HepG2 (cell line): ENCODE measurements around the gene ENO3. TPM values are rescaled to one million over a fixed set of nuclear protein-coding genes. Genes with fewer than 3 reads are reported as not detected.

Experiments
- KLF15 ChIP-seq: sonication (generic); formaldehyde crosslinking; IDR thresholded peaks from 2 replicates; pipeline ENCODE4 v1.8.1; 2023; ENCODE audit warnings: borderline replicate concordance, mild to moderate bottlenecking, inconsistent platforms, missing genetic modification reagents, mixed read lengths
- POLR2AphosphoS5 ChIP-seq: IDR thresholded peaks from 2 replicates; pipeline ENCODE4 v1.6.1; 2012; ENCODE audit warnings: low read depth, low read length
- RBFOX2 ChIP-seq: fragments of 200-400 bp; formaldehyde crosslinking; IDR thresholded peaks from 2 replicates; pipeline ENCODE4 v1.6.1; 2017; ENCODE audit warnings: low read depth, mild to moderate bottlenecking, low read length
- ZNF326 ChIP-seq: sonication (generic); formaldehyde crosslinking; IDR thresholded peaks from 2 replicates; pipeline ENCODE4 v1.4.0; 2020; ENCODE audit warnings: missing genetic modification reagents, borderline replicate concordance
- ZNF552 ChIP-seq: sonication (generic); formaldehyde crosslinking; IDR thresholded peaks from 2 replicates; pipeline ENCODE4 v1.9.0; 2022; ENCODE audit warnings: missing genetic modification reagents, mild to moderate bottlenecking, borderline replicate concordance
- ZNF577 ChIP-seq: sonication (generic); formaldehyde crosslinking; IDR thresholded peaks from 2 replicates; pipeline ENCODE4 v1.4.0; 2020; ENCODE audit warnings: mild to moderate bottlenecking, low read depth, missing genetic modification reagents, borderline replicate concordance
- ZNF766 ChIP-seq: sonication (generic); formaldehyde crosslinking; IDR thresholded peaks from 2 replicates; pipeline ENCODE4 v1.5.0; 2020; ENCODE audit warnings: missing genetic modification reagents, borderline replicate concordance
- polyA plus RNA-seq, 8 experiments: library from polyadenylated mRNA; depleted of rRNA in 3 of 8; stranded (reverse) in 7 of 8; unstranded in 1 of 8; fragments of >200 nt; fragmentation: Illumina TruSeq in 4 of 8; extraction: Trizol in 4 of 8; gene quantifications; 2 replicates each; pipeline versions ENCODE4 v1.2.1 to v1.2.3, GENCODE V29; 2011 to 2016; ENCODE audit warnings: low read depth in 4 of 8, missing spikeins in 1 of 8, mixed read lengths in 1 of 8; ENCODE audit not compliant: insufficient read depth in 1 of 8
- total RNA-seq, 5 experiments: library from RNA; depleted of rRNA; stranded (reverse); fragments of >200 nt; fragmentation: Illumina TruSeq; extraction: Trizol; gene quantifications; 2 replicates each; pipeline ENCODE4 v1.2.3, GENCODE V29; 2016; ENCODE audit warnings: low read depth in 1 of 5
- TF ChIP-seq, protein P1 (sequence below): sonication (generic); formaldehyde crosslinking; IDR thresholded peaks from 2 replicates; pipeline ENCODE4 v1.4.0; 2020; ENCODE audit warnings: missing genetic modification reagents, mild to moderate bottlenecking, borderline replicate concordance
- TF ChIP-seq, protein P2 (sequence below): sonication (generic); formaldehyde crosslinking; IDR thresholded peaks from 2 replicates; pipeline ENCODE4 v1.4.0; 2020; ENCODE audit warnings: missing genetic modification reagents
- TF ChIP-seq, protein P3 (sequence below): sonication (generic); formaldehyde crosslinking; conservative IDR thresholded peaks from 2 replicates; pipeline ENCODE4 v1.8.0; 2022; ENCODE audit warnings: mild to moderate bottlenecking, moderate library complexity, missing genetic modification reagents
- TF ChIP-seq, protein P4 (sequence below): sonication (generic); formaldehyde crosslinking; conservative IDR thresholded peaks from 2 replicates; pipeline ENCODE4 v1.4.0; 2020; ENCODE audit warnings: missing genetic modification reagents
- TF ChIP-seq, protein P5 (sequence below): sonication (generic); formaldehyde crosslinking; IDR thresholded peaks from 2 replicates; pipeline ENCODE4 v1.4.0; 2020; ENCODE audit warnings: low read depth, mild to moderate bottlenecking, missing genetic modification reagents
- TF ChIP-seq, protein P6 (sequence below): sonication (generic); formaldehyde crosslinking; IDR thresholded peaks from 2 replicates; pipeline ENCODE4 v1.4.0; 2020; ENCODE audit warnings: missing genetic modification reagents

Gene ENO3
- total and polyA plus RNA-seq, 2 of the 13 experiments (the other 11 are each of a cell fraction or from before 2014, with no cell fraction given): 59.8 to 69.8 TPM

DNA sequence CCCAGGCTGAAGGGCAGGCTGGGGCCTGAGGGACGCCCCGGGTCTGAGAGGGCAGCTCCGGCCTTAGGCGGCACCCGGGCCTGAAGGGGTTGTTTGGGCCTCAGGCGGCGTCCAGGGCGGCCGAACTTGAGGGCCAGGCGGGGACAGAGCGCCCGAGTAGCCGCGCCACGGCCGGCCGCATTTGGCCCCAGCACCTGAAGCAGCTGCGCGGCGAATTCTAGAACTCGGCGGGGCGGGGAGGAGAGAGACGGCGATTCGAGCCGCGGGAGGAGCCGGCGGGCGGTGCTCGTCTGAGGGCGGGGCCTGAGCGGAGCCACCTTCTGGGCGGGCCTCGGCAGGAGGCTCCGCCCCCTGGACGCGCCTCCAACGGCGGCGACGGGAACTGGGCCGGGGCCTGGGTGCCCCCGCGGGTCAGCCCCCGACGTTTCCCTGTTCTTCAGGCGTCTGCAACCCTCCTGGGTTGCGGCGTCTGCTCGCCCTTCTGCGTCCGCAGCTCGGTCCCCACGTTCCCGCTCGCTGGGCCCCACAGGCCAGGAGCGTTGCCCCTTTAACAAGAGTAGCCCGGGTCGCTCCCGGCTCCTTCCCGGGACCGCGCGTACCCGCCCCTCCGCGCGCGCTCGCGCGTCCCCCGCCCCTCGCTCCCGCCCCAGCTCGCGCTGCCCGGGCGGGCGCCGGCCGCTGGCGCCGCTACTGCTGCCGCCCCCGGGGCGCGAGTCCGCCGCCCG is 46.5 kb downstream of the ENO3 start, which contains the start of the genes INCA1 and KIF1C (continued):
- TF ChIP-seq, protein P1, sequence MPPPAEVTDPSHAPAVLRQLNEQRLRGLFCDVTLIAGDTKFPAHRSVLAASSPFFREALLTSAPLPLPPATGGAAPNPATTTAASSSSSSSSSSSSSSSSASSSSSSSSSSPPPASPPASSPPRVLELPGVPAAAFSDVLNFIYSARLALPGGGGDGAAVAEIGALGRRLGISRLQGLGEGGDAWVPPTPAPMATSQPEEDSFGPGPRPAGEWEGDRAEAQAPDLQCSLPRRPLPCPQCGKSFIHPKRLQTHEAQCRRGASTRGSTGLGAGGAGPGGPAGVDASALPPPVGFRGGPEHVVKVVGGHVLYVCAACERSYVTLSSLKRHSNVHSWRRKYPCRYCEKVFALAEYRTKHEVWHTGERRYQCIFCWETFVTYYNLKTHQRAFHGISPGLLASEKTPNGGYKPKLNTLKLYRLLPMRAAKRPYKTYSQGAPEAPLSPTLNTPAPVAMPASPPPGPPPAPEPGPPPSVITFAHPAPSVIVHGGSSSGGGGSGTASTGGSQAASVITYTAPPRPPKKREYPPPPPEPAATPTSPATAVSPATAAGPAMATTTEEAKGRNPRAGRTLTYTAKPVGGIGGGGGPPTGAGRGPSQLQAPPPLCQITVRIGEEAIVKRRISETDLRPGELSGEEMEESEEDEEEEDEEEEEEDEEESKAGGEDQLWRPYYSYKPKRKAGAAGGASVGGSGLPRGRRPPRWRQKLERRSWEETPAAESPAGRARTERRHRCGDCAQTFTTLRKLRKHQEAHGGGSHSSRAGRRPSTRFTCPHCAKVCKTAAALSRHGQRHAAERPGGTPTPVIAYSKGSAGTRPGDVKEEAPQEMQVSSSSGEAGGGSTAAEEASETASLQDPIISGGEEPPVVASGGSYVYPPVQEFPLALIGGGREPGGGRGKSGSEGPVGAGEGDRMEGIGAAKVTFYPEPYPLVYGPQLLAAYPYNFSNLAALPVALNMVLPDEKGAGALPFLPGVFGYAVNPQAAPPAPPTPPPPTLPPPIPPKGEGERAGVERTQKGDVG (CRISPR knock-in tag): no peak
- TF ChIP-seq, protein P2, sequence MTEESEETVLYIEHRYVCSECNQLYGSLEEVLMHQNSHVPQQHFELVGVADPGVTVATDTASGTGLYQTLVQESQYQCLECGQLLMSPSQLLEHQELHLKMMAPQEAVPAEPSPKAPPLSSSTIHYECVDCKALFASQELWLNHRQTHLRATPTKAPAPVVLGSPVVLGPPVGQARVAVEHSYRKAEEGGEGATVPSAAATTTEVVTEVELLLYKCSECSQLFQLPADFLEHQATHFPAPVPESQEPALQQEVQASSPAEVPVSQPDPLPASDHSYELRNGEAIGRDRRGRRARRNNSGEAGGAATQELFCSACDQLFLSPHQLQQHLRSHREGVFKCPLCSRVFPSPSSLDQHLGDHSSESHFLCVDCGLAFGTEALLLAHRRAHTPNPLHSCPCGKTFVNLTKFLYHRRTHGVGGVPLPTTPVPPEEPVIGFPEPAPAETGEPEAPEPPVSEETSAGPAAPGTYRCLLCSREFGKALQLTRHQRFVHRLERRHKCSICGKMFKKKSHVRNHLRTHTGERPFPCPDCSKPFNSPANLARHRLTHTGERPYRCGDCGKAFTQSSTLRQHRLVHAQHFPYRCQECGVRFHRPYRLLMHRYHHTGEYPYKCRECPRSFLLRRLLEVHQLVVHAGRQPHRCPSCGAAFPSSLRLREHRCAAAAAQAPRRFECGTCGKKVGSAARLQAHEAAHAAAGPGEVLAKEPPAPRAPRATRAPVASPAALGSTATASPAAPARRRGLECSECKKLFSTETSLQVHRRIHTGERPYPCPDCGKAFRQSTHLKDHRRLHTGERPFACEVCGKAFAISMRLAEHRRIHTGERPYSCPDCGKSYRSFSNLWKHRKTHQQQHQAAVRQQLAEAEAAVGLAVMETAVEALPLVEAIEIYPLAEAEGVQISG (CRISPR knock-in tag): peak; percentile 63
- TF ChIP-seq ZNF766 (CRISPR knock-in tag) (no peak), ZNF552 (CRISPR knock-in tag) (no peak), ZNF326 (CRISPR knock-in tag) (no peak), ZNF577 (no peak), POLR2AphosphoS5 (peak; percentile 68), KLF15 (CRISPR knock-in tag) (no peak), RBFOX2 (peak; percentile 75)
- TF ChIP-seq, protein P3, sequence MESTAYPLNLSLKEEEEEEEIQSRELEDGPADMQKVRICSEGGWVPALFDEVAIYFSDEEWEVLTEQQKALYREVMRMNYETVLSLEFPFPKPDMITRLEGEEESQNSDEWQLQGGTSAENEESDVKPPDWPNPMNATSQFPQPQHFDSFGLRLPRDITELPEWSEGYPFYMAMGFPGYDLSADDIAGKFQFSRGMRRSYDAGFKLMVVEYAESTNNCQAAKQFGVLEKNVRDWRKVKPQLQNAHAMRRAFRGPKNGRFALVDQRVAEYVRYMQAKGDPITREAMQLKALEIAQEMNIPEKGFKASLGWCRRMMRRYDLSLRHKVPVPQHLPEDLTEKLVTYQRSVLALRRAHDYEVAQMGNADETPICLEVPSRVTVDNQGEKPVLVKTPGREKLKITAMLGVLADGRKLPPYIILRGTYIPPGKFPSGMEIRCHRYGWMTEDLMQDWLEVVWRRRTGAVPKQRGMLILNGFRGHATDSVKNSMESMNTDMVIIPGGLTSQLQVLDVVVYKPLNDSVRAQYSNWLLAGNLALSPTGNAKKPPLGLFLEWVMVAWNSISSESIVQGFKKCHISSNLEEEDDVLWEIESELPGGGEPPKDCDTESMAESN: no peak
- TF ChIP-seq, protein P4, sequence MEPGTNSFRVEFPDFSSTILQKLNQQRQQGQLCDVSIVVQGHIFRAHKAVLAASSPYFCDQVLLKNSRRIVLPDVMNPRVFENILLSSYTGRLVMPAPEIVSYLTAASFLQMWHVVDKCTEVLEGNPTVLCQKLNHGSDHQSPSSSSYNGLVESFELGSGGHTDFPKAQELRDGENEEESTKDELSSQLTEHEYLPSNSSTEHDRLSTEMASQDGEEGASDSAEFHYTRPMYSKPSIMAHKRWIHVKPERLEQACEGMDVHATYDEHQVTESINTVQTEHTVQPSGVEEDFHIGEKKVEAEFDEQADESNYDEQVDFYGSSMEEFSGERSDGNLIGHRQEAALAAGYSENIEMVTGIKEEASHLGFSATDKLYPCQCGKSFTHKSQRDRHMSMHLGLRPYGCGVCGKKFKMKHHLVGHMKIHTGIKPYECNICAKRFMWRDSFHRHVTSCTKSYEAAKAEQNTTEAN (CRISPR knock-in tag): peak; percentile 73
- TF ChIP-seq, protein P5, sequence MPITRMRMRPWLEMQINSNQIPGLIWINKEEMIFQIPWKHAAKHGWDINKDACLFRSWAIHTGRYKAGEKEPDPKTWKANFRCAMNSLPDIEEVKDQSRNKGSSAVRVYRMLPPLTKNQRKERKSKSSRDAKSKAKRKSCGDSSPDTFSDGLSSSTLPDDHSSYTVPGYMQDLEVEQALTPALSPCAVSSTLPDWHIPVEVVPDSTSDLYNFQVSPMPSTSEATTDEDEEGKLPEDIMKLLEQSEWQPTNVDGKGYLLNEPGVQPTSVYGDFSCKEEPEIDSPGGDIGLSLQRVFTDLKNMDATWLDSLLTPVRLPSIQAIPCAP (CRISPR knock-in tag): no peak
- TF ChIP-seq, protein P6, sequence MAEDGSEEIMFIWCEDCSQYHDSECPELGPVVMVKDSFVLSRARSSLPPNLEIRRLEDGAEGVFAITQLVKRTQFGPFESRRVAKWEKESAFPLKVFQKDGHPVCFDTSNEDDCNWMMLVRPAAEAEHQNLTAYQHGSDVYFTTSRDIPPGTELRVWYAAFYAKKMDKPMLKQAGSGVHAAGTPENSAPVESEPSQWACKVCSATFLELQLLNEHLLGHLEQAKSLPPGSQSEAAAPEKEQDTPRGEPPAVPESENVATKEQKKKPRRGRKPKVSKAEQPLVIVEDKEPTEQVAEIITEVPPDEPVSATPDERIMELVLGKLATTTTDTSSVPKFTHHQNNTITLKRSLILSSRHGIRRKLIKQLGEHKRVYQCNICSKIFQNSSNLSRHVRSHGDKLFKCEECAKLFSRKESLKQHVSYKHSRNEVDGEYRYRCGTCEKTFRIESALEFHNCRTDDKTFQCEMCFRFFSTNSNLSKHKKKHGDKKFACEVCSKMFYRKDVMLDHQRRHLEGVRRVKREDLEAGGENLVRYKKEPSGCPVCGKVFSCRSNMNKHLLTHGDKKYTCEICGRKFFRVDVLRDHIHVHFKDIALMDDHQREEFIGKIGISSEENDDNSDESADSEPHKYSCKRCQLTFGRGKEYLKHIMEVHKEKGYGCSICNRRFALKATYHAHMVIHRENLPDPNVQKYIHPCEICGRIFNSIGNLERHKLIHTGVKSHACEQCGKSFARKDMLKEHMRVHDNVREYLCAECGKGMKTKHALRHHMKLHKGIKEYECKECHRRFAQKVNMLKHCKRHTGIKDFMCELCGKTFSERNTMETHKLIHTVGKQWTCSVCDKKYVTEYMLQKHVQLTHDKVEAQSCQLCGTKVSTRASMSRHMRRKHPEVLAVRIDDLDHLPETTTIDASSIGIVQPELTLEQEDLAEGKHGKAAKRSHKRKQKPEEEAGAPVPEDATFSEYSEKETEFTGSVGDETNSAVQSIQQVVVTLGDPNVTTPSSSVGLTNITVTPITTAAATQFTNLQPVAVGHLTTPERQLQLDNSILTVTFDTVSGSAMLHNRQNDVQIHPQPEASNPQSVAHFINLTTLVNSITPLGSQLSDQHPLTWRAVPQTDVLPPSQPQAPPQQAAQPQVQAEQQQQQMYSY (CRISPR knock-in tag): peak; percentile 11; the same call in 1 of the 2 replicates
